K562 (cell line): ENCODE measurements around the gene KCNJ10. TPM values are rescaled to one million over a fixed set of nuclear protein-coding genes. Genes with fewer than 3 reads are reported as not detected.

Experiments
- ATAC-seq: fragments of 200-7000 bp; cut with Tn5 transposase; 3 replicates; pipeline ENCODE4 v1.9.1; 2020; ENCODE audit warnings: moderate library complexity
- BruUV-seq: library from RNA; stranded (reverse); fragments of 400-500 nt; replicated peaks from 2 replicates; lab custom pipeline; 2021; lab: Mats Ljungman, UMichigan
- CTCF ChIA-PET: fragments of 300-600 bp; formaldehyde crosslinking; extraction: SDS; loops from one replicate; lab custom pipeline; 2021; ENCODE audit warnings: low intra/inter-chr PET ratio; lab: Yijun Ruan, JAX
- POLR2A ChIA-PET: fragments of 300-600, 350-650 bp; sonication (Branson Sonifier 250); formaldehyde crosslinking; extraction: SDS; loops from one replicate; lab custom pipeline; 2021; ENCODE audit warnings: antibody characterized with exemption, inconsistent platforms; lab: Yijun Ruan, JAX
- DNase-seq, 4 experiments: peaks; one replicate each; pipeline versions ENCODE4 v3.0.0 to v3.0.0-alpha.2; 2011 to 2018; ENCODE audit warnings: low spot score in 3 of 4, mixed read lengths in 3 of 4; ENCODE audit errors: extremely low read depth in 1 of 4
- FAIRE-seq: peaks from 2 replicates; lab custom pipeline; 2011; peaks lifted over from hg19 to GRCh38; lab: Jason Lieb, UNC
- H2AFZ ChIP-seq: 2 replicates; pipeline ENCODE4 v1.6.0; 2011; ENCODE audit warnings: low read depth, low read length, control low read depth, inconsistent platforms
- H3K27ac ChIP-seq: fragments of 200-600 bp; 3 replicates; pipeline ENCODE4 v1.8.0; 2011; ENCODE audit warnings: low read depth, mild to moderate bottlenecking, control low read depth, inconsistent platforms, low read length, moderate library complexity, mixed read lengths; ENCODE audit errors: extremely low read depth
- H3K27me3 ChIP-seq, 2 experiments: fragments of 300-600 bp in 1 of 2; 2 replicates in 1 of 2; 3 replicates in 1 of 2; pipeline versions ENCODE4 v1.6.0 to v1.8.0; 2011; ENCODE audit warnings: inconsistent platforms in 2 of 2, low read length in 2 of 2, mild to moderate bottlenecking in 1 of 2, mixed read lengths in 1 of 2, moderate library complexity in 1 of 2; ENCODE audit not compliant: control insufficient read depth in 2 of 2, insufficient read depth in 2 of 2
- H3K36me3 ChIP-seq: fragments of 300-600 bp; 3 replicates; pipeline ENCODE4 v1.8.0; 2011; ENCODE audit warnings: mild to moderate bottlenecking, low read length, inconsistent platforms; ENCODE audit not compliant: control insufficient read depth, insufficient read depth
- H3K4me1 ChIP-seq, 2 experiments: fragments of 200-600 bp in 1 of 2; replicated peaks in 1 of 2; 2 replicates in 1 of 2; 3 replicates in 1 of 2; pipeline versions ENCODE4 v1.5.1 to v1.8.0; 2011; ENCODE audit warnings: inconsistent platforms in 2 of 2, low read length in 2 of 2, mild to moderate bottlenecking in 1 of 2, mixed read lengths in 1 of 2, moderate library complexity in 1 of 2; ENCODE audit not compliant: control insufficient read depth in 2 of 2, insufficient read depth in 2 of 2
- H3K4me2 ChIP-seq: 2 replicates; pipeline ENCODE4 v1.6.1; 2011; ENCODE audit warnings: low read length, control low read depth, inconsistent platforms, mixed read lengths; ENCODE audit not compliant: insufficient read depth
- H3K4me3 ChIP-seq: fragments of 200-600 bp; sonication (generic), shearing (Covaris generic); 2 replicates; pipeline ENCODE4 v1.5.1; 2016; ENCODE audit warnings: control low read depth, inconsistent platforms
- H3K79me2 ChIP-seq: fragments of 200-600 bp; 3 replicates; pipeline ENCODE4 v1.8.0; 2011; ENCODE audit warnings: low read length, inconsistent platforms; ENCODE audit not compliant: control insufficient read depth, insufficient read depth
- H3K9ac ChIP-seq, 2 experiments: 2 replicates each; pipeline versions ENCODE4 v1.6.0 to v1.6.1; 2011; ENCODE audit warnings: low read depth in 2 of 2, low read length in 2 of 2, control low read depth in 1 of 2, inconsistent platforms in 1 of 2, mild to moderate bottlenecking in 1 of 2, mixed read lengths in 1 of 2; ENCODE audit not compliant: insufficient read depth in 1 of 2
- H3K9me1 ChIP-seq: one replicate; pipeline ENCODE4 v1.6.0; 2011; ENCODE audit warnings: inconsistent platforms, mild to moderate bottlenecking, low read length, moderate library complexity; ENCODE audit not compliant: control insufficient read depth, insufficient read depth
- H3K9me3 ChIP-seq: replicated peaks from 2 replicates; pipeline ENCODE4 v1.5.1; 2011; ENCODE audit warnings: low read depth, low read length, inconsistent platforms; ENCODE audit not compliant: control insufficient read depth, insufficient read depth
- H4K20me1 ChIP-seq: replicated peaks from 2 replicates; pipeline ENCODE4 v1.6.1; 2011; ENCODE audit warnings: low read length, inconsistent platforms, mixed read lengths; ENCODE audit not compliant: control insufficient read depth, insufficient read depth
- BRF1 ChIP-seq: IDR thresholded peaks from 3 replicates; pipeline ENCODE4 v1.6.1; 2011; ENCODE audit warnings: borderline replicate concordance, mild to moderate bottlenecking; ENCODE audit not compliant: insufficient read length; ENCODE audit errors: extremely low read depth
- CBX8 ChIP-seq: fragments of 200-600 bp; sonication (generic); IDR thresholded peaks from 2 replicates; pipeline ENCODE4 v1.6.1; 2012; ENCODE audit warnings: borderline replicate concordance, mixed run types, low read depth, mild to moderate bottlenecking, moderate library complexity, mixed read lengths, low read length, control low read depth, inconsistent platforms; ENCODE audit not compliant: poor library complexity, severe bottlenecking; ENCODE audit errors: extremely low read depth
- FOS ChIP-seq: IDR thresholded peaks from 3 replicates; pipeline ENCODE4 v1.6.1; 2011; ENCODE audit not compliant: insufficient read length; ENCODE audit errors: extremely low read depth
- HSF4 ChIP-seq: fragments of 250-450 bp; sonication (Bioruptor Pico); IDR thresholded peaks from 2 replicates; pipeline ENCODE4 v2.1.2; 2022; ENCODE audit warnings: mild to moderate bottlenecking, moderate library complexity, borderline replicate concordance
- ID3 ChIP-seq, 2 experiments: fragments of 250-450 bp in 1 of 2; fragments of 450-650 bp in 1 of 2; sonication (Bioruptor Pico) in 1 of 2; IDR thresholded peaks; 2 replicates each; pipeline versions ENCODE4 v1.6.1 to v1.8.0; 2016 to 2021; ENCODE audit warnings: mild to moderate bottlenecking in 2 of 2, moderate library complexity in 2 of 2, missing compliant biosample characterization in 1 of 2, missing genetic modification characterization in 1 of 2
- POLR3G ChIP-seq: IDR thresholded peaks from 2 replicates; pipeline ENCODE4 v1.6.1; 2011; ENCODE audit not compliant: insufficient read length, insufficient replicate concordance; ENCODE audit errors: extremely low read depth
- TCF3 ChIP-seq: sonication (generic); formaldehyde crosslinking; IDR thresholded peaks from 2 replicates; pipeline ENCODE4 v1.4.0; 2020; ENCODE audit warnings: mild to moderate bottlenecking, missing genetic modification reagents
- U2AF1 ChIP-seq: fragments of 200-400 bp; formaldehyde crosslinking; optimal IDR thresholded peaks from 2 replicates; pipeline ENCODE3; 2017; ENCODE audit warnings: mild to moderate bottlenecking, low read depth, low read length, moderate library complexity
- ZNF134 ChIP-seq: fragments of 250-450 bp; sonication (Bioruptor Pico); conservative IDR thresholded peaks from 2 replicates; pipeline ENCODE4 v1.4.0; 2020
- ZNF23 ChIP-seq: fragments of 250-450 bp; sonication (Bioruptor Pico); IDR thresholded peaks from 2 replicates; pipeline ENCODE4 v1.4.0; 2020; ENCODE audit warnings: mild to moderate bottlenecking
- ZNF695 ChIP-seq: fragments of 450-650 bp; formaldehyde crosslinking; IDR thresholded peaks from 2 replicates; pipeline ENCODE4 v1.4.0; 2020; ENCODE audit warnings: mild to moderate bottlenecking, moderate library complexity
- WGBS: fragments of 100-300 bp; shearing (Covaris generic); methylation state at CpG from one replicate; pipeline ENCODE4 v1.1.6; 2016; ENCODE audit warnings: low coverage, mixed read lengths; ENCODE audit not compliant: insufficient coverage; ENCODE audit errors: missing lambda C conversion rate; 5-methylcytosine and 5-hydroxymethylcytosine counted together
- in situ Hi-C: fragments of 300-500 bp; cut with MboI; formaldehyde crosslinking; loops from 4 replicates; pipeline ENCODE4 v1.15.0; 2018; ENCODE audit warnings: inconsistent platforms, mixed read lengths
- intact Hi-C: fragments of 100-400 bp; cut with micrococcal nuclease; formaldehyde crosslinking; loops from 2 replicates; pipeline ENCODE4 v1.14.2; 2022
- polyA plus RNA-seq, 8 experiments: library from polyadenylated mRNA; depleted of rRNA in 4 of 8; stranded (reverse) in 5 of 8; unstranded in 3 of 8; fragments of >200 nt; fragmentation: Nextera tagmentation in 2 of 8; fragmentation: Illumina TruSeq in 1 of 8; extraction: Ambion mirVana in 2 of 8; extraction: Trizol in 1 of 8; gene quantifications; 2 replicates each; pipeline versions ENCODE4 v1.2.1 to v1.2.3, GENCODE V29; 2011 to 2014; ENCODE audit warnings: inconsistent platforms in 1 of 8, missing spikeins in 1 of 8
- total RNA-seq, 7 experiments: library from RNA; depleted of rRNA in 6 of 7; stranded (reverse); fragments of >200 nt in 6 of 7; fragmentation: Illumina TruSeq in 2 of 7; extraction: Trizol in 2 of 7; gene quantifications; 2 replicates each; pipeline versions ENCODE4 v1.2.1 to v1.2.3, GENCODE V29; 2011 to 2021; ENCODE audit warnings: low replicate concordance in 1 of 7

Gene KCNJ10
- total and polyA plus RNA-seq, 9 of the 15 experiments (the other 6 are each of a cell fraction or from before 2014, with no cell fraction given): 0.06 to 0.11 TPM; not detected in 7

- Histone ChIP-seq H3K27ac (no peak overlapping the region), H3K9ac (no peak overlapping the region), H3K4me3 (no peak overlapping the region), H2AFZ (no peak overlapping the region), H3K4me1 (no peaks in the 10 kb centered on the region), H3K4me2 (no peak overlapping the region), H3K9me3 (no peaks in the 10 kb centered on the region), H3K27me3 (peaks cover 0 to 19% of the 10 kb centered on the region in 2 experiments; a peak in 2 of 5 replicates), H3K9me1 (no peaks in the 10 kb centered on the region), H3K36me3 (no peaks in the 10 kb centered on the region), H3K79me2 (no peaks in the 10 kb centered on the region), H4K20me1 (no peaks in the 10 kb centered on the region)
- no peak for ATAC-seq
- FAIRE-seq: no peak
- in situ Hi-C loops (loop anchor here (25.0 kb wide), 1 partner anchor 801 kb away; no protein-coding TSS in a partner anchor), intact Hi-C loops (no loop called here)
- TF ChIP-seq U2AF1 (no peak), HSF4 (CRISPR knock-in tag) (no peak), ZNF134 (CRISPR knock-in tag) (0 out of 2 replicates have a peak, but pooled peaks have one; percentile 10), ZNF23 (CRISPR knock-in tag) (no peak), POLR3G (no peak)
- no TSS peak for BruUV-seq
- POLR2A ChIA-PET: interaction anchor here (0.8 kb wide), 1 partner anchor 16 kb away, joined by 3 read pairs; no protein-coding TSS in a partner anchor
- no peak for DNase-seq
- CTCF ChIA-PET: no interaction called here
- WGBS: 0% methylated on average over 1 of the region's 1 CpG
Measured at GRCh38 chr1:159988006-159988405, 82.0 kb downstream of the KCNJ10 start.

DNA sequence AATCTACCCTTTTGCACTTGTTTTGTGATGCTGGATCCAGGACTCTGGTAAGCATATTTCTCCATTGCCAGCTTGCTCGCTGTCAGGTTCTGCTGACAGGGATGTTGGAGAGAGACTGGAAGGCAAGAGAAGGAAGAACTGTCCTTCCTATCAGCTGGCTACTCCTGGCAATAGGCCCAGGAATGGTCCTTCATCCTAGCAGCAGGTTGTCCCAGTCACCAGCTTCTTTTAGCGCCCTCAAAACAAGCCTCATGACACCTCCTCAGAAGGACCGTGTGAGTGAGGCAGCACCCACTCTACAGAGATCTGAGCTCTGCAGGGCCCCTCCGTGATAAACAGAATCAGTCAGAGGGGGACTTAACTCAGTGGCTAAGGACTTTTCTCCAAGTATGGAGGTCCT is 82.8 kb downstream of the KCNJ10 start:
- peaks cover 4 to 19% of the 10 kb centered on the region in 2 experiments; a peak in 3 of 5 replicates for H3K27me3 ChIP-seq
- H3K9me1 ChIP-seq: no peaks in the 10 kb centered on the region
- no peaks in the 10 kb centered on the region for H3K36me3 ChIP-seq
- no peak overlapping the region for H3K9ac ChIP-seq
- no peak for DNase-seq
- H3K4me2 ChIP-seq: no peak overlapping the region
- no peaks in the 10 kb centered on the region for H3K9me3 ChIP-seq
- WGBS: 3% methylated on average over 4 of the region's 4 CpGs
- H2AFZ ChIP-seq: no peak overlapping the region
- ATAC-seq: no peak
- ChIA-PET POLR2A (interaction anchor here (0.6 to 1.3 kb wide), 3 partner anchors 21 to 375 kb away, joined by 3 read pairs; no protein-coding TSS in a partner anchor), CTCF (no interaction called here)
- no TSS peak for BruUV-seq
- TF ChIP-seq BRF1 (no peak), CBX8 (no peak), ZNF695 (CRISPR knock-in tag) (no peak), FOS (no peak), TCF3 (CRISPR knock-in tag) (no peak), ID3 (CRISPR knock-in tag; IDR thresholded peaks at IDR 0.05) (no peak), ID3 (tag; IDR thresholded peaks at IDR 0.05) (no peak)
- no peak overlapping the region for H3K4me3 ChIP-seq
- no peaks in the 10 kb centered on the region for H3K79me2 ChIP-seq
- in situ Hi-C loops (loop anchor here (25.0 kb wide), 1 partner anchor 800 kb away; no protein-coding TSS in a partner anchor), intact Hi-C loops (no loop called here)
- H3K27ac ChIP-seq: no peak overlapping the region
- no peaks in the 10 kb centered on the region for H3K4me1 ChIP-seq
- no peak for FAIRE-seq
- no peaks in the 10 kb centered on the region for H4K20me1 ChIP-seq
